HFF-Myc (cell line): ENCODE results near the gene FMNL3.

ENCODE experiments used
- DNase-seq: peaks from one replicate; pipeline ENCODE4 v3.0.0-alpha.2; 2011; ENCODE audit warnings: low read depth; ENCODE audit errors: extremely low read depth
- H3K4me3 ChIP-seq: replicated peaks from 2 replicates; pipeline ENCODE4 v1.5.1; 2011; ENCODE audit warnings: low read depth, mild to moderate bottlenecking, control low read depth, low read length
- CTCF ChIP-seq: IDR thresholded peaks from 2 replicates; pipeline ENCODE4 v1.5.1; 2012; ENCODE audit warnings: mild to moderate bottlenecking, low read depth, low read length, control low read depth; ENCODE audit errors: missing control alignments

The FMNL3 gene

GRCh38 chr12:49665384-49665783 lies 41.8 kb downstream of the FMNL3 start:
- TF ChIP-seq CTCF, result no peak
- no peak for DNase-seq
- no peak overlapping the region for H3K4me3 ChIP-seq

GRCh38 chr12:49664591-49665239 lies 42.5 kb downstream of the FMNL3 start:
- H3K4me3 ChIP-seq, result no peak overlapping the region
- TF ChIP-seq CTCF, result no peak
- DNase-seq, result no peak

- H3K4me3 ChIP-seq, result no peak overlapping the region
- no peak for DNase-seq
Observed at GRCh38 chr12:49664167-49664566, 43.0 kb downstream of the FMNL3 start.

GRCh38 chr12:49662998-49663843 lies 44.0 kb downstream of the FMNL3 start:
- DNase-seq, result peak; percentile 82
- no peak for TF ChIP-seq CTCF
- H3K4me3 ChIP-seq, result no peak overlapping the region

More at GRCh38 chr12:49664167-49664566, 43.0 kb downstream of the FMNL3 start:
- no peak for TF ChIP-seq CTCF

GRCh38 chr12:49661746-49662145 lies 45.5 kb downstream of the FMNL3 start:
- no peak overlapping the region for H3K4me3 ChIP-seq
- DNase-seq, result no peak
- TF ChIP-seq CTCF, result no peak

- no peak for TF ChIP-seq CTCF
- DNase-seq, result no peak
- no peak overlapping the region for H3K4me3 ChIP-seq
Observed at GRCh38 chr12:49661191-49661590, 46.0 kb downstream of the FMNL3 start.
